Adrenal gland (tissue), 5 donors: ENCODE data around the gene EXOC5.

Source experiments
- CTCF ChIP-seq, 6 experiments: fragments of 450-650 bp in 4 of 6; fragments of 200-600 bp in 2 of 6; sonication (generic) in 1 of 6; IDR thresholded peaks; 1 replicate in 5 of 6; 2 replicates in 1 of 6; pipeline versions ENCODE4 v1.5.1 to v1.8.0; 2016 to 2021; ENCODE audit warnings: antibody characterized with exemption in 6 of 6, mild to moderate bottlenecking in 2 of 6, moderate library complexity in 1 of 6
- POLR2A ChIP-seq, 2 donors: fragments of 450-650 bp; IDR thresholded peaks; one replicate each; pipeline ENCODE4 v1.6.1; 2017; ENCODE audit warnings: antibody characterized with exemption in 2 of 2, mild to moderate bottlenecking in 2 of 2, moderate library complexity in 1 of 2
- donor health status: DM: no; HTN: no; CAD: no.

- TF ChIP-seq CTCF (IDR thresholded peaks at IDR 0.05) (no peak), POLR2A (IDR thresholded peaks at IDR 0.05) (no peak)
These were observed 59.1 kb downstream of the EXOC5 start for GRCh38 chr14:57209561-57209960.
